GM18505 (cell line): ENCODE data around the gene LAMC1.

Experiments used
- ATAC-seq: cut with Tn5 transposase; IDR thresholded peaks from one replicate; pipeline ENCODE4 v1.9.1; 2021; ENCODE audit not compliant: unreplicated experiment
- POLR2A ChIP-seq: IDR thresholded peaks from 4 replicates; pipeline ENCODE4 v1.6.1; 2011; ENCODE audit warnings: borderline replicate concordance; ENCODE audit not compliant: insufficient read depth, insufficient read length; ENCODE audit errors: extremely low read depth

Gene LAMC1

GRCh38 chr1:183193963-183194525 is 170.8 kb downstream of the LAMC1 start:
- ATAC-seq = no peak
- TF ChIP-seq POLR2A = no peak

GRCh38 chr1:183194527-183195141 is 171.4 kb downstream of the LAMC1 start:
- peak; percentile 97 for ATAC-seq
- TF ChIP-seq POLR2A = no peak

GRCh38 chr1:183195142-183195574 is 171.9 kb downstream of the LAMC1 start:
- peak; percentile 44 for ATAC-seq
- no peak for TF ChIP-seq POLR2A
